ENCODE results near the gene LY6G5C. TPM values are rescaled to one million over a fixed set of nuclear protein-coding genes. Genes with fewer than 3 reads are reported as not detected.
A peak's percentile ranks its signal among the peaks of the same experiment; 100 is the strongest.

The LY6G5C gene
- total and polyA plus RNA-seq, 2 of the 13 experiments (the other 11 are each of a cell fraction or from before 2014, with no cell fraction given): 0.33 to 0.55 TPM

DNA sequence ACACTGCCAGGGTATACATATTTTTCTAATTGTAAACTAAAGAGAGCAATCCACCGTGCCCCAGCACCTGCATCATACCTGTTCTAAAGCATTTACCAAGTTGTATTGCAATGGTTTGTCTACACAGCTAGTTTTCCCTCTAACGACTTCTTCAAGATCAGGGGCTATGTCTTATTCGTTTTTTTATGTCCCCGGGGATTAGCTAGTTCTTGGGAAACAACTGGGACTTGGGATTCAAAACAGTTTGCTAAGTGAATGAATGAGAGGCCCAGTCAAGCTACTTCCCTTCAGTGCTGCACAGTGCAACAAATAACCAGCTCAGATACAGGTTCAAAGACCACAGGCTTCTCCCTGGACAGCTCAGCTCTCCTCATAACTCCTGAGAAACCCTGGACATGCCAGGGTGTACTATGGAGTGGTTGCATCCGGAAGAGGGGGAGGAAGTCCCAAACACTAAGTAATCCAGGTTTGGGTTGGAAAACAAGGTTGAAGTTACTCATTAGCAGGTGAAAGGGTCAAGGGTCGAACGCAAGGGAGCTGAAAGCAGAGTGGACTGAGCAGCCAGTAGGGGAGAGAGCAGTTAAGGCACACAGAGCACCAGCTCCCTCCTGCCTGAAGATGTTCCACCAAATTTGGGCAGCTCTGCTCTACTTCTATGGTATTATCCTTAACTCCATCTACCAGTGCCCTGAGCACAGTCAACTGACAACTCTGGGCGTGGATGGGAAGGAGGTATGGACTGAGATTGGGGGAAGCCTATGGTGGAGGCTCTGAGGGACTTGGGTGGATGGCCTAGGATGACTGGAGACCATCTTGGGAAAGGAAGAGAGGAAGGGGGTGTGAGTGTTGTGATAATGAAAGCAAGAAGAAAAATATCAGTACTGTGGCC, 25.3 kb downstream of the LY6G5C start, which contains the start of gene APOM (continued):
- TF ChIP-seq, protein P1, sequence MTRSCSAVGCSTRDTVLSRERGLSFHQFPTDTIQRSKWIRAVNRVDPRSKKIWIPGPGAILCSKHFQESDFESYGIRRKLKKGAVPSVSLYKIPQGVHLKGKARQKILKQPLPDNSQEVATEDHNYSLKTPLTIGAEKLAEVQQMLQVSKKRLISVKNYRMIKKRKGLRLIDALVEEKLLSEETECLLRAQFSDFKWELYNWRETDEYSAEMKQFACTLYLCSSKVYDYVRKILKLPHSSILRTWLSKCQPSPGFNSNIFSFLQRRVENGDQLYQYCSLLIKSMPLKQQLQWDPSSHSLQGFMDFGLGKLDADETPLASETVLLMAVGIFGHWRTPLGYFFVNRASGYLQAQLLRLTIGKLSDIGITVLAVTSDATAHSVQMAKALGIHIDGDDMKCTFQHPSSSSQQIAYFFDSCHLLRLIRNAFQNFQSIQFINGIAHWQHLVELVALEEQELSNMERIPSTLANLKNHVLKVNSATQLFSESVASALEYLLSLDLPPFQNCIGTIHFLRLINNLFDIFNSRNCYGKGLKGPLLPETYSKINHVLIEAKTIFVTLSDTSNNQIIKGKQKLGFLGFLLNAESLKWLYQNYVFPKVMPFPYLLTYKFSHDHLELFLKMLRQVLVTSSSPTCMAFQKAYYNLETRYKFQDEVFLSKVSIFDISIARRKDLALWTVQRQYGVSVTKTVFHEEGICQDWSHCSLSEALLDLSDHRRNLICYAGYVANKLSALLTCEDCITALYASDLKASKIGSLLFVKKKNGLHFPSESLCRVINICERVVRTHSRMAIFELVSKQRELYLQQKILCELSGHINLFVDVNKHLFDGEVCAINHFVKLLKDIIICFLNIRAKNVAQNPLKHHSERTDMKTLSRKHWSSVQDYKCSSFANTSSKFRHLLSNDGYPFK (CRISPR knock-in tag; IDR thresholded peaks at IDR 0.05; ENCODE audit: borderline replicate concordance): peak; percentile 40; the same call in 1 of the 2 replicates
- TF ChIP-seq GABPB1 (CRISPR knock-in tag; IDR thresholded peaks at IDR 0.05): peak; percentile 75
- TF ChIP-seq, protein P2, sequence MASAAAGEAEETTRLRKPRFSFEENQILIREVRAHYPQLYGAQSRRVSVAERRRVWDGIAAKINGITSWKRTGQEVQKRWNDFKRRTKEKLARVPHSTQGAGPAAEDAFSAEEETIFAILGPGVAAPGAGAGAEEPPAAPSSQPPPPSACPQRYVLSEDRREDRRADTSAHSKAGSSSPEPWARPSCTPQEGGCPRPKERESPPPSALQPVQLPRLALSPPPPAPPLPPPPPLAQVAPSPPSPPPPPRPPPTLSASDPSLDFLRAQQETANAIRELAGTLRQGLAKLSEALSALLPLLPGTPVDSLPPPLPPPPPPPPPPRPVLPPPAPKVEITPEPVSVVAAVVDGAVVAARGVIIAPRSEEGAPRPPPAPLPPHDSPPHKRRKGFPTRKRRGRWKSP (CRISPR knock-in tag; IDR thresholded peaks at IDR 0.05): peak; percentile 96
- peak; percentile 67 for TF ChIP-seq ZNF589 (CRISPR knock-in tag; conservative IDR thresholded peaks at IDR 0.05)
- no peak for TF ChIP-seq ZNF33A (CRISPR knock-in tag; IDR thresholded peaks at IDR 0.05; ENCODE audit: borderline replicate concordance)
- TF ChIP-seq ZNF326 (CRISPR knock-in tag; IDR thresholded peaks at IDR 0.05; ENCODE audit: borderline replicate concordance): no peak
- peak; percentile 99 for TF ChIP-seq ERF (CRISPR knock-in tag; IDR thresholded peaks at IDR 0.05)
- TF ChIP-seq, protein P3, sequence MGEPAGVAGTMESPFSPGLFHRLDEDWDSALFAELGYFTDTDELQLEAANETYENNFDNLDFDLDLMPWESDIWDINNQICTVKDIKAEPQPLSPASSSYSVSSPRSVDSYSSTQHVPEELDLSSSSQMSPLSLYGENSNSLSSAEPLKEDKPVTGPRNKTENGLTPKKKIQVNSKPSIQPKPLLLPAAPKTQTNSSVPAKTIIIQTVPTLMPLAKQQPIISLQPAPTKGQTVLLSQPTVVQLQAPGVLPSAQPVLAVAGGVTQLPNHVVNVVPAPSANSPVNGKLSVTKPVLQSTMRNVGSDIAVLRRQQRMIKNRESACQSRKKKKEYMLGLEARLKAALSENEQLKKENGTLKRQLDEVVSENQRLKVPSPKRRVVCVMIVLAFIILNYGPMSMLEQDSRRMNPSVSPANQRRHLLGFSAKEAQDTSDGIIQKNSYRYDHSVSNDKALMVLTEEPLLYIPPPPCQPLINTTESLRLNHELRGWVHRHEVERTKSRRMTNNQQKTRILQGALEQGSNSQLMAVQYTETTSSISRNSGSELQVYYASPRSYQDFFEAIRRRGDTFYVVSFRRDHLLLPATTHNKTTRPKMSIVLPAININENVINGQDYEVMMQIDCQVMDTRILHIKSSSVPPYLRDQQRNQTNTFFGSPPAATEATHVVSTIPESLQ (CRISPR knock-in tag; conservative IDR thresholded peaks at IDR 0.05): no peak; the same call in none of the 2 replicates
- TF ChIP-seq JUNB (CRISPR knock-in tag; IDR thresholded peaks at IDR 0.05; ENCODE audit: borderline replicate concordance): peak; percentile 84
- peak; percentile 83; the same call in 1 of the 2 replicates for TF ChIP-seq ZNF317 (CRISPR knock-in tag; IDR thresholded peaks at IDR 0.05)
- TF ChIP-seq ZNF615 (CRISPR knock-in tag; IDR thresholded peaks at IDR 0.05; ENCODE audit: borderline replicate concordance): peak; percentile 71; the same call in 1 of the 2 replicates
- peak; percentile 97 for TF ChIP-seq NR2C2 (CRISPR knock-in tag; IDR thresholded peaks at IDR 0.05; ENCODE audit: borderline replicate concordance)
- peak; percentile 86 for TF ChIP-seq TBL1XR1 (IDR thresholded peaks at IDR 0.05; ENCODE audit: borderline replicate concordance, low read length, partially characterized antibody)
- no peak for TF ChIP-seq FLYWCH1 (CRISPR knock-in tag; IDR thresholded peaks at IDR 0.05)
- peak; percentile 47; the same call in 1 of the 2 replicates for TF ChIP-seq ZNF644 (CRISPR knock-in tag; IDR thresholded peaks at IDR 0.05; ENCODE audit: low read depth)
- TF ChIP-seq, protein P4, sequence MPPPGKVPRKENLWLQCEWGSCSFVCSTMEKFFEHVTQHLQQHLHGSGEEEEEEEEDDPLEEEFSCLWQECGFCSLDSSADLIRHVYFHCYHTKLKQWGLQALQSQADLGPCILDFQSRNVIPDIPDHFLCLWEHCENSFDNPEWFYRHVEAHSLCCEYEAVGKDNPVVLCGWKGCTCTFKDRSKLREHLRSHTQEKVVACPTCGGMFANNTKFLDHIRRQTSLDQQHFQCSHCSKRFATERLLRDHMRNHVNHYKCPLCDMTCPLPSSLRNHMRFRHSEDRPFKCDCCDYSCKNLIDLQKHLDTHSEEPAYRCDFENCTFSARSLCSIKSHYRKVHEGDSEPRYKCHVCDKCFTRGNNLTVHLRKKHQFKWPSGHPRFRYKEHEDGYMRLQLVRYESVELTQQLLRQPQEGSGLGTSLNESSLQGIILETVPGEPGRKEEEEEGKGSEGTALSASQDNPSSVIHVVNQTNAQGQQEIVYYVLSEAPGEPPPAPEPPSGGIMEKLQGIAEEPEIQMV (CRISPR knock-in tag; IDR thresholded peaks at IDR 0.05; ENCODE audit: low read depth): peak; percentile 78
- TF ChIP-seq RFX5 (IDR thresholded peaks at IDR 0.05; ENCODE audit: low read depth, low read length): no peak
- 0 out of 2 replicates have a peak, but pooled peaks have one; percentile 45 for TF ChIP-seq ZKSCAN5 (CRISPR knock-in tag; IDR thresholded peaks at IDR 0.05)
- peak; percentile 46; the same call in 1 of the 2 replicates for TF ChIP-seq HCFC1 (IDR thresholded peaks at IDR 0.05; ENCODE audit: low read depth, low read length)
- TF ChIP-seq JDP2 (CRISPR knock-in tag; IDR thresholded peaks at IDR 0.05; ENCODE audit: borderline replicate concordance): no peak; the same call in 1 of the 2 replicates
